Upper lobe of left lung (tissue), 6 donors: ENCODE results near the gene FRMD5. TPM values are rescaled to one million over a fixed set of nuclear protein-coding genes. Genes with fewer than 3 reads are reported as not detected.

ENCODE experiments used
- ATAC-seq, 2 donors: fragments of 200-7000 bp; cut with Tn5 transposase; one replicate each; pipeline ENCODE4 v1.9.1; 2022; ENCODE audit warnings: mild to moderate bottlenecking in 2 of 2, moderate library complexity in 2 of 2; ENCODE audit not compliant: low FRiP score in 2 of 2
- DNase-seq, 2 donors: peaks; one replicate each; pipeline ENCODE4 v3.0.0-alpha.2; 2019 to 2020
- H3K27ac ChIP-seq, 4 donors: fragments of 200-600 bp; sonication (generic); one replicate each; pipeline ENCODE4 v1.5.1; 2016 to 2019
- H3K27me3 ChIP-seq, 4 donors: fragments of 200-600 bp; sonication (generic); one replicate each; pipeline ENCODE4 v1.5.1; 2017 to 2019
- H3K36me3 ChIP-seq, 4 donors: fragments of 200-600 bp; sonication (generic); one replicate each; pipeline ENCODE4 v1.5.1; 2016 to 2019
- H3K4me1 ChIP-seq, 4 donors: fragments of 200-600 bp; sonication (generic); one replicate each; pipeline ENCODE4 v1.5.1; 2018 to 2019
- H3K4me3 ChIP-seq, 4 donors: fragments of 200-600 bp; sonication (generic); one replicate each; pipeline ENCODE4 v1.5.1; 2017 to 2019; ENCODE audit warnings: mild to moderate bottlenecking in 2 of 4, moderate library complexity in 1 of 4
- H3K9me3 ChIP-seq, 4 donors: fragments of 200-600 bp; sonication (generic); one replicate each; pipeline ENCODE4 v1.5.1; 2018 to 2019
- EP300 ChIP-seq, 4 donors: sonication (generic); formaldehyde crosslinking; IDR thresholded peaks; one replicate each; pipeline ENCODE4 v1.5.1; 2017; ENCODE audit warnings: antibody characterized with exemption in 4 of 4, control low read depth in 2 of 4
- POLR2A ChIP-seq, 4 donors: fragments of 450-650 bp; IDR thresholded peaks; one replicate each; pipeline ENCODE4 v1.5.1; 2016 to 2017; ENCODE audit warnings: antibody characterized with exemption in 4 of 4, mild to moderate bottlenecking in 2 of 4
- POLR2AphosphoS5 ChIP-seq, 2 donors: sonication (generic); formaldehyde crosslinking; IDR thresholded peaks; one replicate each; pipeline ENCODE4 v1.5.1; 2017; ENCODE audit warnings: antibody characterized with exemption in 2 of 2
- WGBS, 2 donors: methylation state at CpG; one replicate each; pipeline ENCODE4 v1.1.5; 2017 to 2018; 5-methylcytosine and 5-hydroxymethylcytosine counted together
- total RNA-seq, 6 donors: library from RNA; depleted of rRNA in 4 of 6; stranded (reverse); fragments of >200 nt in 4 of 6; gene quantifications; one replicate each; pipeline versions ENCODE4 v1.1.0 to v1.2.1, GENCODE V29; 2016 to 2021
- TF ChIP-seq, protein P1 (sequence below), 6 experiments: fragments of 450-650 bp in 4 of 6; fragments of 200-600 bp in 2 of 6; sonication (generic) in 2 of 6; IDR thresholded peaks; one replicate each; pipeline ENCODE4 v1.5.1; 2016 to 2019; ENCODE audit warnings: antibody characterized with exemption in 6 of 6
- donor health status: DM: no; HTN: no; CAD: no; lungs with moderate emphysema.
- donor health status: DM: no; HTN: yes; CAD: no; lungs with severe emphysema.

Gene FRMD5
- total RNA-seq, 6 donors from 2014 or later, result 0.15 to 1.3 (median 0.99) TPM; not detected in 2

DNA sequence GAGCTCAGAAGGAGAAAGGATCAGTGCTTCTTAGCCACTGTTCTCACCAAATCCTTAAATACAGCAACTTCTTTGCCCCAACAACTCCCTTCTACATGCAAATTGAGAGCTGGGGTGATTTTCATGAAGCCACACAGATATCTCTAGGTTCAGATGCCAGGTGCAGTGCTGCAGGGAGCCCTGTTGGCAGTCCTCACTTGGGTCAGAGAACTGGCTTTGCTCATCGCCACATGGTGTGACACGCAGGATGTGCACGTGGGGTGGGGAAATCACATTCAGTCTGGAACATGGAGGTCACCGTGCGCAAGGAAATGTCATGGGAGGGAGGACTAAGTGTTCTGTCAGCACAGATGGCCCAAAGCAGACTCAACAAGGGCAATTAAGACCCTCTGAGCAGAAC is 264.5 kb downstream of the FRMD5 start:
- TF ChIP-seq, protein P1, sequence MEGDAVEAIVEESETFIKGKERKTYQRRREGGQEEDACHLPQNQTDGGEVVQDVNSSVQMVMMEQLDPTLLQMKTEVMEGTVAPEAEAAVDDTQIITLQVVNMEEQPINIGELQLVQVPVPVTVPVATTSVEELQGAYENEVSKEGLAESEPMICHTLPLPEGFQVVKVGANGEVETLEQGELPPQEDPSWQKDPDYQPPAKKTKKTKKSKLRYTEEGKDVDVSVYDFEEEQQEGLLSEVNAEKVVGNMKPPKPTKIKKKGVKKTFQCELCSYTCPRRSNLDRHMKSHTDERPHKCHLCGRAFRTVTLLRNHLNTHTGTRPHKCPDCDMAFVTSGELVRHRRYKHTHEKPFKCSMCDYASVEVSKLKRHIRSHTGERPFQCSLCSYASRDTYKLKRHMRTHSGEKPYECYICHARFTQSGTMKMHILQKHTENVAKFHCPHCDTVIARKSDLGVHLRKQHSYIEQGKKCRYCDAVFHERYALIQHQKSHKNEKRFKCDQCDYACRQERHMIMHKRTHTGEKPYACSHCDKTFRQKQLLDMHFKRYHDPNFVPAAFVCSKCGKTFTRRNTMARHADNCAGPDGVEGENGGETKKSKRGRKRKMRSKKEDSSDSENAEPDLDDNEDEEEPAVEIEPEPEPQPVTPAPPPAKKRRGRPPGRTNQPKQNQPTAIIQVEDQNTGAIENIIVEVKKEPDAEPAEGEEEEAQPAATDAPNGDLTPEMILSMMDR (IDR thresholded peaks at IDR 0.05), result no peak
- no peak for TF ChIP-seq POLR2AphosphoS5 (IDR thresholded peaks at IDR 0.05)
- TF ChIP-seq EP300 (IDR thresholded peaks at IDR 0.05), result no peak
- TF ChIP-seq POLR2A (IDR thresholded peaks at IDR 0.05), result no peak
- Histone ChIP-seq H3K4me1 (no peaks in the 10 kb centered on the region), H3K27ac (no peak overlapping the region), H3K36me3 (no peaks in the 10 kb centered on the region), H3K9me3 (no peaks in the 10 kb centered on the region), H3K4me3 (no peak overlapping the region), H3K27me3 (no peaks in the 10 kb centered on the region)
- no peak for ATAC-seq
- no peak for DNase-seq
- 86 to 93% methylated on average over 5 of the region's 5 CpGs for WGBS, 2 donors

DNA sequence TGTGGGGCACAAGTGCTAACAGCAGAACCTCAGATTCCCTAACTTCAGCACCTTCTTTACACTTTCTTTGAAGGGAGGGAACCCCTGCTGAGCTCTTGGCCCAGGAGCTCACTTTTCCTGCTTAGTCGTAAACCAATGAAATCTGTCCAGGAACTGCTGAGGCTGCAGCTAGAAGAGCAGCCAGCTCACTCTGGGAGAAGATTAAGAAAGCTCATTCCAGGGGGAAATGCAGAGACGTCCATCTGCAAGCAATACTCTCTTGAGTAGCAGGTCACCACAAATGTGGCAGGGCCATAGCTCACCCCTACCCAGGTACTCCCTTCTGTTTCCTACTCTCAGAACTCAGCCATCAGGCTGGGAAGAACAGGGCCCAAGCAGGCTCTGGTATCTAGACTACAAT is 265.0 kb downstream of the FRMD5 start:
- H3K27me3 ChIP-seq, result no peaks in the 10 kb centered on the region
- ATAC-seq (no peak), DNase-seq (no peak)
- TF ChIP-seq, protein P1 (IDR thresholded peaks at IDR 0.05), result no peak
- TF ChIP-seq POLR2AphosphoS5 (IDR thresholded peaks at IDR 0.05) (no peak), EP300 (IDR thresholded peaks at IDR 0.05) (no peak), POLR2A (IDR thresholded peaks at IDR 0.05) (no peak)
- no peaks in the 10 kb centered on the region for H3K4me1 ChIP-seq
- no peaks in the 10 kb centered on the region for H3K36me3 ChIP-seq
- no peak overlapping the region for H3K27ac ChIP-seq
- WGBS, 2 donors, result 44 to 55% methylated on average over 2 of the region's 2 CpGs
- no peaks in the 10 kb centered on the region for H3K9me3 ChIP-seq
- no peak overlapping the region for H3K4me3 ChIP-seq

DNA sequence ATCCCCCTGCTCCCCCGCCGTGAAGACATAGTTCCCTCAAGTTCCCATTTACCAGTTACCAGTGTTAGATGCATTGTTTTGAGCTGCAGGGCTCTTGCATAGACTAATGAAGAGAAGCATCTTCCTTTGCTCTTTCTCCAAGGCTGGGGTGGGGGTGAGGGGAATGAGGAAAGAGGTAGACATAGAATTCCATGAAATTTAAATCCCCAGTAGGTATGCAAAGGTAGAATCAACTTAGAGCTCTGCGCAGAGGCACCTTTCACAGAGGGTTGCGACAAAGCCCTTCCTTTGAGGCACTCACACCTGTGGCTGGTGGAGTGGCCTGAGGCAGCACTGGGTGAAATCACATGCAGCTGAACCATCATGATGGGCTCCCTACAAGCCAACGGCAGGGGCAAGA is 266.9 kb downstream of the FRMD5 start:
- 69 to 73% methylated on average over 4 to 5 of the region's 5 CpGs for WGBS, 2 donors
- TF ChIP-seq EP300 (IDR thresholded peaks at IDR 0.05) (no peak), POLR2A (IDR thresholded peaks at IDR 0.05) (no peak), POLR2AphosphoS5 (IDR thresholded peaks at IDR 0.05) (no peak)
- TF ChIP-seq, protein P1 (IDR thresholded peaks at IDR 0.05), result no peak
- Histone ChIP-seq H3K9me3 (no peaks in the 10 kb centered on the region), H3K4me1 (no peaks in the 10 kb centered on the region), H3K27me3 (no peaks in the 10 kb centered on the region), H3K4me3 (no peak overlapping the region), H3K36me3 (no peaks in the 10 kb centered on the region), H3K27ac (no peak overlapping the region)
- ATAC-seq, result no peak
- no peak for DNase-seq

DNA sequence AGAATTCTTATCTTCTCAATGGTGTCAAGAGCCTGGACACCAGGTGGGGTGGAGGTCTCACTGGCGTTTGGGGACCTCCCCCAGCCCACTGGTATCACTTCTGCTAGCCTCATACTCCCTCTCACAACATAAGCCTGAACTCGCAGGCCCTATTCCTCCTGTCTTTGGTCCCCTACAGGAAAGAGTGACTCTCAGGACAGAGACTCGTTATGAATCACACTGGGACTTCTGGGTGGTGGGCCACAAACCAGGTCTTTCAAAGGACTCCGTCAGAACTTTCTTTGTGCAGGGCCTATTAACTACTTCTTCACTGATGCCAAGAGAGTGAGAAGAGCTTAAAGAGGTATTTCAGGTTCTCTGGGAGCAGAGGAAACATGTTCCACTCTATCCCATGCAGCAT is 267.9 kb downstream of the FRMD5 start:
- Histone ChIP-seq H3K27ac (no peak overlapping the region), H3K4me3 (no peak overlapping the region), H3K36me3 (no peaks in the 10 kb centered on the region), H3K4me1 (no peaks in the 10 kb centered on the region), H3K27me3 (no peaks in the 10 kb centered on the region), H3K9me3 (no peaks in the 10 kb centered on the region)
- no peak for ATAC-seq
- TF ChIP-seq, protein P1 (IDR thresholded peaks at IDR 0.05), result no peak
- 44 to 79% methylated on average over 4 of the region's 4 CpGs for WGBS, 2 donors
- DNase-seq, result no peak

DNA sequence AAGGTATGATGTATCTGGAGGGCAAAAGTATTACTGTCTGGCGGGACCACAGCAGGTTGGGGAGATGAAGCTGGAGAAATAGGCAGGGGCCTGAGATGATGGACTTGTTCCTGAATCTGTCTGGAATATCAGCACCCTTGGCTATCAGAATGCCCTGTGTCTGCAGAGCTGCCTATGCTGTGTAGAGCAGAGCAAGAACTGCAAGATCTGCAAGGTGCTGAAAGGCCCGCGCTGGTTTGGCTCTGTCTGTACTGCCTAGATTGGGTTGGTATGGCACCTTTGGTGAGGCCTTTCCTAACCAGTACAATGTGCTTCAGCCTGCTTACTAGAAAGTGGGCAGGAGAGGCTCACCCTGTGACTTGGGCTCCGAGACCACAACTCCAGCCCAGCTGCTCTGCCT is 271.5 kb downstream of the FRMD5 start:
- no peak for ATAC-seq
- no peaks in the 10 kb centered on the region for H3K36me3 ChIP-seq

More for the DNA sequence above, 271.5 kb downstream of the FRMD5 start:
- no peak overlapping the region for H3K4me3 ChIP-seq
- 93 to 96% methylated on average over 3 to 4 of the region's 4 CpGs for WGBS, 2 donors
- no peaks in the 10 kb centered on the region for H3K9me3 ChIP-seq
- no peaks in the 10 kb centered on the region for H3K4me1 ChIP-seq
- TF ChIP-seq, protein P1 (IDR thresholded peaks at IDR 0.05), result no peak
- no peak for TF ChIP-seq POLR2A (IDR thresholded peaks at IDR 0.05)
- TF ChIP-seq POLR2AphosphoS5 (IDR thresholded peaks at IDR 0.05), result no peak
- no peak for TF ChIP-seq EP300 (IDR thresholded peaks at IDR 0.05)
- no peak overlapping the region for H3K27ac ChIP-seq
- H3K27me3 ChIP-seq, result no peaks in the 10 kb centered on the region
- DNase-seq, result no peak
